HG03175 (cell line): ENCODE measurements around the gene CD44.

Source experiments
- ATAC-seq: cut with Tn5 transposase; IDR thresholded peaks from one replicate; pipeline ENCODE4 v1.9.1; 2021; ENCODE audit warnings: mild to moderate bottlenecking, moderate library complexity; ENCODE audit not compliant: unreplicated experiment

The CD44 gene

GRCh38 chr11:35173011-35173511, 34.1 kb downstream of the CD44 start:
- peak; percentile 63 for ATAC-seq

- ATAC-seq: no peak
Observed at GRCh38 chr11:35173616-35174566, 34.9 kb downstream of the CD44 start.

GRCh38 chr11:35174666-35175065, 35.7 kb downstream of the CD44 start:
- ATAC-seq: no peak

GRCh38 chr11:35177370-35177769, 38.4 kb downstream of the CD44 start:
- no peak for ATAC-seq

- no peak for ATAC-seq
Observed at GRCh38 chr11:35178067-35178805, 39.3 kb downstream of the CD44 start.

GRCh38 chr11:35178873-35179272, 39.9 kb downstream of the CD44 start:
- ATAC-seq: no peak

- no peak for ATAC-seq
Observed at GRCh38 chr11:35179466-35180135, 40.6 kb downstream of the CD44 start.

GRCh38 chr11:35180317-35181233, 41.6 kb downstream of the CD44 start:
- ATAC-seq: no peak

GRCh38 chr11:35182317-35182939, 43.5 kb downstream of the CD44 start:
- ATAC-seq: peak; percentile 78

- ATAC-seq: no peak
Observed at GRCh38 chr11:35183326-35183925, 44.5 kb downstream of the CD44 start.

- ATAC-seq: no peak
Observed at GRCh38 chr11:35185696-35186095, 46.7 kb downstream of the CD44 start.

GRCh38 chr11:35187996-35188395, 49.0 kb downstream of the CD44 start:
- ATAC-seq: no peak

- ATAC-seq: no peak
Observed at GRCh38 chr11:35190804-35191348, 51.9 kb downstream of the CD44 start.

- no peak for ATAC-seq
Observed at GRCh38 chr11:35192347-35192746, 53.4 kb downstream of the CD44 start.

- no peak for ATAC-seq
Observed at GRCh38 chr11:35193767-35194166, 54.8 kb downstream of the CD44 start.

GRCh38 chr11:35197292-35197691, 58.3 kb downstream of the CD44 start:
- ATAC-seq: no peak

- no peak for ATAC-seq
Observed at GRCh38 chr11:35200811-35201341, 61.9 kb downstream of the CD44 start.

- ATAC-seq: no peak
Observed at GRCh38 chr11:35204614-35205013, 65.6 kb downstream of the CD44 start.

GRCh38 chr11:35206616-35207015, 67.6 kb downstream of the CD44 start:
- no peak for ATAC-seq
